Panc1 (cell line): ENCODE data around the gene PPFIA3. TPM values are rescaled to one million over a fixed set of nuclear protein-coding genes. Genes with fewer than 3 reads are reported as not detected.

Experiments
- ATAC-seq: fragments of 200-7000 bp; cut with Tn5 transposase; 2 replicates; pipeline ENCODE4 v1.9.1; 2020; ENCODE audit warnings: mild to moderate bottlenecking, moderate library complexity
- BruUV-seq: library from RNA; stranded (reverse); fragments of 400-500 nt; replicated peaks from 2 replicates; lab custom pipeline; 2021; lab: Mats Ljungman, UMichigan
- CTCF ChIA-PET: fragments of 300-600 bp; sonication (Branson Sonifier 250); formaldehyde crosslinking; loops from one replicate; lab custom pipeline; 2022; ENCODE audit warnings: antibody characterized with exemption; lab: Charles Lee
- POLR2A ChIA-PET: fragments of 300-600 bp; sonication (Branson Sonifier 250); formaldehyde crosslinking; loops from one replicate; lab custom pipeline; 2022; ENCODE audit warnings: antibody characterized with exemption; lab: Charles Lee
- DNase-seq: peaks from one replicate; pipeline ENCODE4 v3.0.0-alpha.2; 2010; ENCODE audit warnings: low read depth, low spot score
- H3K27ac ChIP-seq: 2 replicates; pipeline ENCODE4 v1.5.1; 2011; ENCODE audit warnings: mild to moderate bottlenecking, low read length, inconsistent platforms
- H3K27me3 ChIP-seq: fragments of 200-500 bp; sonication (Bioruptor generic); 2 replicates; pipeline ENCODE4 v1.6.0; 2014; ENCODE audit warnings: low read length, inconsistent platforms; ENCODE audit not compliant: control insufficient read depth, insufficient read depth
- H3K36me3 ChIP-seq: fragments of 200-500 bp; sonication (Bioruptor generic); 2 replicates; pipeline ENCODE4 v1.5.1; 2014; ENCODE audit warnings: inconsistent platforms, mild to moderate bottlenecking, low read length, moderate library complexity; ENCODE audit not compliant: control insufficient read depth, insufficient read depth
- H3K4me1 ChIP-seq: 2 replicates; pipeline ENCODE4 v1.5.1; 2011; ENCODE audit warnings: inconsistent platforms, mild to moderate bottlenecking, low read length, moderate library complexity; ENCODE audit not compliant: control insufficient read depth, insufficient read depth
- H3K4me3 ChIP-seq, 2 experiments: 2 replicates each; pipeline ENCODE4 v1.5.1; 2011 to 2012; ENCODE audit warnings: low read depth in 2 of 2, low read length in 2 of 2, mild to moderate bottlenecking in 2 of 2, inconsistent platforms in 1 of 2, moderate library complexity in 1 of 2
- H3K9me3 ChIP-seq: fragments of 200-500 bp; sonication (Bioruptor generic); 2 replicates; pipeline ENCODE4 v1.5.1; 2014; ENCODE audit warnings: low read depth, mild to moderate bottlenecking, inconsistent platforms, low read length, moderate library complexity; ENCODE audit not compliant: control insufficient read depth, insufficient read depth
- POLR2AphosphoS5 ChIP-seq: IDR thresholded peaks from 2 replicates; pipeline ENCODE4 v1.6.1; 2012; ENCODE audit warnings: mild to moderate bottlenecking, low read depth, low read length, moderate library complexity
- SIN3A ChIP-seq: IDR thresholded peaks from 2 replicates; pipeline ENCODE4 v1.6.1; 2012; ENCODE audit warnings: low read depth, mild to moderate bottlenecking, low read length, moderate library complexity, borderline replicate concordance; ENCODE audit not compliant: insufficient read depth
- TCF7L2 ChIP-seq: IDR thresholded peaks from 2 replicates; pipeline ENCODE4 v1.6.1; 2011; ENCODE audit warnings: mild to moderate bottlenecking, low read depth, low read length, inconsistent platforms
- in situ Hi-C: cut with HindIII; loops from 2 replicates; pipeline ENCODE4 v1.10.0; 2016; ENCODE audit warnings: low sequenced_read_pairs, low pct_unique_long_range_greater_than_20kb
- intact Hi-C: fragments of 100-400 bp; cut with micrococcal nuclease; formaldehyde crosslinking; loops from one replicate; pipeline ENCODE4 v1.10.0; 2022; ENCODE audit not compliant: unreplicated experiment
- total RNA-seq: library from RNA; stranded (reverse); gene quantifications from one replicate; pipeline ENCODE4 v1.2.1, GENCODE V29; 2021; ENCODE audit not compliant: unreplicated experiment
- TF ChIP-seq, protein P1 (sequence below): fragments of 450-650 bp; IDR thresholded peaks from 2 replicates; pipeline ENCODE4 v1.5.1; 2017; ENCODE audit warnings: mild to moderate bottlenecking
- TF ChIP-seq, protein P2 (sequence below), 2 experiments: IDR thresholded peaks; 2 replicates each; pipeline ENCODE4 v1.6.1; 2011 to 2012; ENCODE audit warnings: low read depth in 2 of 2, control low read depth in 1 of 2, low read length in 1 of 2, mild to moderate bottlenecking in 1 of 2, moderate library complexity in 1 of 2; ENCODE audit not compliant: insufficient read depth in 1 of 2

PPFIA3 gene
- total RNA-seq, 1 experiment from 2014 or later, result 21.7 TPM

DNA sequence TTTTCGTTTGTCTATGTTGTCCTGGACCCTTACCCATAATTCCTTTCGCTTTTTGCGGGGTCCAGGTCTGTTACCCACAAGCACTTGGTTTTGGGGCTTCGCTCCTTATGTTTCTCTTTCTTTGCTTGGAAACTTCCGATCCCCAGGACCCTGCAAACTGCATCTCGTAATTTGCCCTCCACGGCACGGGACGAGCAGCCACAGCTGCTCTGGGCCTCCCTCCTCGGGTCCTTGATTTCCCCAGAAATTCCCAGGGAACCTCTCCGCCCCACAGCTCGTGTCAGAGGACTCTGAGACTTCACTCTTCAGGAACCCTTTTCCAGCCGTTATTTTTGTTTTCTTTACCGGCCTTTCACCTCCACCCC is 33.5 kb upstream of the PPFIA3 start:
- POLR2A ChIA-PET, result no interaction called here
- intact Hi-C loops (no loop called here), in situ Hi-C loops (no loop called here)
- Histone ChIP-seq H3K36me3 (peaks cover 13% of the 10 kb centered on the region), H3K27me3 (no peaks in the 10 kb centered on the region), H3K4me3 (peak overlapping the region; percentile 93 to 95), H3K9me3 (no peaks in the 10 kb centered on the region), H3K4me1 (no peaks in the 10 kb centered on the region), H3K27ac (peak overlapping the region; percentile 94)
- no peak for ATAC-seq
- BruUV-seq, result no TSS peak
- CTCF ChIA-PET, result no interaction called here
- no peak for DNase-seq
- TF ChIP-seq, protein P1, sequence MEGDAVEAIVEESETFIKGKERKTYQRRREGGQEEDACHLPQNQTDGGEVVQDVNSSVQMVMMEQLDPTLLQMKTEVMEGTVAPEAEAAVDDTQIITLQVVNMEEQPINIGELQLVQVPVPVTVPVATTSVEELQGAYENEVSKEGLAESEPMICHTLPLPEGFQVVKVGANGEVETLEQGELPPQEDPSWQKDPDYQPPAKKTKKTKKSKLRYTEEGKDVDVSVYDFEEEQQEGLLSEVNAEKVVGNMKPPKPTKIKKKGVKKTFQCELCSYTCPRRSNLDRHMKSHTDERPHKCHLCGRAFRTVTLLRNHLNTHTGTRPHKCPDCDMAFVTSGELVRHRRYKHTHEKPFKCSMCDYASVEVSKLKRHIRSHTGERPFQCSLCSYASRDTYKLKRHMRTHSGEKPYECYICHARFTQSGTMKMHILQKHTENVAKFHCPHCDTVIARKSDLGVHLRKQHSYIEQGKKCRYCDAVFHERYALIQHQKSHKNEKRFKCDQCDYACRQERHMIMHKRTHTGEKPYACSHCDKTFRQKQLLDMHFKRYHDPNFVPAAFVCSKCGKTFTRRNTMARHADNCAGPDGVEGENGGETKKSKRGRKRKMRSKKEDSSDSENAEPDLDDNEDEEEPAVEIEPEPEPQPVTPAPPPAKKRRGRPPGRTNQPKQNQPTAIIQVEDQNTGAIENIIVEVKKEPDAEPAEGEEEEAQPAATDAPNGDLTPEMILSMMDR, result no peak
- TF ChIP-seq TCF7L2 (no peak), SIN3A (no peak), POLR2AphosphoS5 (no peak)
- TF ChIP-seq, protein P2, sequence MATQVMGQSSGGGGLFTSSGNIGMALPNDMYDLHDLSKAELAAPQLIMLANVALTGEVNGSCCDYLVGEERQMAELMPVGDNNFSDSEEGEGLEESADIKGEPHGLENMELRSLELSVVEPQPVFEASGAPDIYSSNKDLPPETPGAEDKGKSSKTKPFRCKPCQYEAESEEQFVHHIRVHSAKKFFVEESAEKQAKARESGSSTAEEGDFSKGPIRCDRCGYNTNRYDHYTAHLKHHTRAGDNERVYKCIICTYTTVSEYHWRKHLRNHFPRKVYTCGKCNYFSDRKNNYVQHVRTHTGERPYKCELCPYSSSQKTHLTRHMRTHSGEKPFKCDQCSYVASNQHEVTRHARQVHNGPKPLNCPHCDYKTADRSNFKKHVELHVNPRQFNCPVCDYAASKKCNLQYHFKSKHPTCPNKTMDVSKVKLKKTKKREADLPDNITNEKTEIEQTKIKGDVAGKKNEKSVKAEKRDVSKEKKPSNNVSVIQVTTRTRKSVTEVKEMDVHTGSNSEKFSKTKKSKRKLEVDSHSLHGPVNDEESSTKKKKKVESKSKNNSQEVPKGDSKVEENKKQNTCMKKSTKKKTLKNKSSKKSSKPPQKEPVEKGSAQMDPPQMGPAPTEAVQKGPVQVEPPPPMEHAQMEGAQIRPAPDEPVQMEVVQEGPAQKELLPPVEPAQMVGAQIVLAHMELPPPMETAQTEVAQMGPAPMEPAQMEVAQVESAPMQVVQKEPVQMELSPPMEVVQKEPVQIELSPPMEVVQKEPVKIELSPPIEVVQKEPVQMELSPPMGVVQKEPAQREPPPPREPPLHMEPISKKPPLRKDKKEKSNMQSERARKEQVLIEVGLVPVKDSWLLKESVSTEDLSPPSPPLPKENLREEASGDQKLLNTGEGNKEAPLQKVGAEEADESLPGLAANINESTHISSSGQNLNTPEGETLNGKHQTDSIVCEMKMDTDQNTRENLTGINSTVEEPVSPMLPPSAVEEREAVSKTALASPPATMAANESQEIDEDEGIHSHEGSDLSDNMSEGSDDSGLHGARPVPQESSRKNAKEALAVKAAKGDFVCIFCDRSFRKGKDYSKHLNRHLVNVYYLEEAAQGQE (IDR thresholded peaks at IDR 0.05; ENCODE audit: insufficient read depth in 1 of 2, low read depth in 2 of 2, low read length in 1 of 2), result no peak

DNA sequence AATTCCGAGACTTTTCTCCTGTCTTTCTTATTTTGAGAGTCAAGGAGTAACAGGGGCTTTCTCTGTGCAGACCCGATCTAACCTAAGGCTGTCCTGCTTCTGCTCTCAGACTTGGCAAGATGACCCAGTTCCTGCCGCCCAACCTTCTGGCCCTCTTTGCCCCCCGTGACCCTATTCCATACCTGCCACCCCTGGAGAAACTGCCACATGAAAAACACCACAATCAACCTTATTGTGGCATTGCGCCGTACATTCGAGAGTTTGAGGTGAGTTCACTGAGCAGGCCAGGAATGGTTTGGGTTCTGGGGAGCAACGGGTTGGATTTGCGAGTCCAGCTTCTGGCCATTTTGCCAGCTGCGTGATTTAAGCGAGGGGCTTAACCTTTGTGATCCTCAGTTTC is 33.0 kb upstream of the PPFIA3 start:
- H3K9me3 ChIP-seq, result no peaks in the 10 kb centered on the region
- POLR2A ChIA-PET, result no interaction called here
- no peak for DNase-seq
- CTCF ChIA-PET, result no interaction called here
- TF ChIP-seq, protein P2 (IDR thresholded peaks at IDR 0.05; ENCODE audit: insufficient read depth in 1 of 2, low read depth in 2 of 2, low read length in 1 of 2), result no peak
- TF ChIP-seq, protein P1, result no peak
- TF ChIP-seq TCF7L2, result no peak
- TF ChIP-seq POLR2AphosphoS5, result no peak
- TF ChIP-seq SIN3A, result no peak
- in situ Hi-C loops (no loop called here), intact Hi-C loops (no loop called here)
- H3K27me3 ChIP-seq, result no peaks in the 10 kb centered on the region
- H3K4me3 ChIP-seq, result peak overlapping the region; percentile 93 to 95
- peak overlapping the region; percentile 94 for H3K27ac ChIP-seq
- BruUV-seq, result no TSS peak
- no peak for ATAC-seq
- H3K36me3 ChIP-seq, result peaks cover 13% of the 10 kb centered on the region
- no peaks in the 10 kb centered on the region for H3K4me1 ChIP-seq
